Measurements from ENCODE around the gene TMSB10. TPM values are rescaled to one million over a fixed set of nuclear protein-coding genes. Genes with fewer than 3 reads are reported as not detected.
"Not testable (repeated sequence)": the region's sequence is repeated elsewhere in the genome, so short reads cannot be mapped to it uniquely, and the experiment has no call there.

The TMSB10 gene
- total RNA-seq, 1 donor = 3,633 TPM

DNA sequence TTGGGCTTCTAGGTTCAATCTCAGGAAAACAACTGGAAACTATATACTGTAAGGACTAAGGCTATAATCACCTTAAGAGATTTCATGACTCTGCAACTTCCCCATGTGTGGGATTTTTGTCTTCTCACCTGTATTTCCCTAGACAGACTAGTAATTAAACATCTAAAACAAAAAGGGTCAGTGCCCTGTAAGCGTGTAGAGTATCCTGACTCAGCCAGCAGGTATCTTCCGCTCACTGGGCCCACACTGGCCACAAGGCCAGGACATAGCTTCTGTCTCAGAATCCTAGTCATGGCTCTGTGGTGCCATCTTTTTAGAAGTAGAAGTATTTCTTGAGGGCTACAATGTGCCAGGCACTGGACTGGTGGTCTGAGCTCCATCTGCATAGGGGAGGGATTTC is 36.7 kb downstream of the TMSB10 start:
- Histone ChIP-seq H3K36me3 (ENCODE audit: insufficient read depth, low read length) (no peaks in the 10 kb centered on the region), H3K9me3 (ENCODE audit: low read depth, low read length) (no peaks in the 10 kb centered on the region), H3K27ac (ENCODE audit: low read depth, low read length) (no peak overlapping the region), H3K4me1 (ENCODE audit: insufficient read depth, low read length) (peaks cover 12% of the 10 kb centered on the region), H3K27me3 (ENCODE audit: insufficient read depth, low read length) (no peaks in the 10 kb centered on the region), H3K4me2 (ENCODE audit: insufficient read depth, low read length) (no peak overlapping the region), H3K79me2 (ENCODE audit: insufficient read depth, low read length) (no peaks in the 10 kb centered on the region), H3K4me3 (ENCODE audit: insufficient read depth, low read length) (no peak overlapping the region), H2AFZ (ENCODE audit: low read length) (no peak overlapping the region), H4K20me1 (ENCODE audit: insufficient read depth, low read length) (no peaks in the 10 kb centered on the region)
- TF ChIP-seq, protein P1, sequence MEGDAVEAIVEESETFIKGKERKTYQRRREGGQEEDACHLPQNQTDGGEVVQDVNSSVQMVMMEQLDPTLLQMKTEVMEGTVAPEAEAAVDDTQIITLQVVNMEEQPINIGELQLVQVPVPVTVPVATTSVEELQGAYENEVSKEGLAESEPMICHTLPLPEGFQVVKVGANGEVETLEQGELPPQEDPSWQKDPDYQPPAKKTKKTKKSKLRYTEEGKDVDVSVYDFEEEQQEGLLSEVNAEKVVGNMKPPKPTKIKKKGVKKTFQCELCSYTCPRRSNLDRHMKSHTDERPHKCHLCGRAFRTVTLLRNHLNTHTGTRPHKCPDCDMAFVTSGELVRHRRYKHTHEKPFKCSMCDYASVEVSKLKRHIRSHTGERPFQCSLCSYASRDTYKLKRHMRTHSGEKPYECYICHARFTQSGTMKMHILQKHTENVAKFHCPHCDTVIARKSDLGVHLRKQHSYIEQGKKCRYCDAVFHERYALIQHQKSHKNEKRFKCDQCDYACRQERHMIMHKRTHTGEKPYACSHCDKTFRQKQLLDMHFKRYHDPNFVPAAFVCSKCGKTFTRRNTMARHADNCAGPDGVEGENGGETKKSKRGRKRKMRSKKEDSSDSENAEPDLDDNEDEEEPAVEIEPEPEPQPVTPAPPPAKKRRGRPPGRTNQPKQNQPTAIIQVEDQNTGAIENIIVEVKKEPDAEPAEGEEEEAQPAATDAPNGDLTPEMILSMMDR (IDR thresholded peaks at IDR 0.05; ENCODE audit: extremely low read depth, low read depth, low read length) = no peak
- no peak for DNase-seq (ENCODE audit: insufficient read length, low spot score, missing footprints)

DNA sequence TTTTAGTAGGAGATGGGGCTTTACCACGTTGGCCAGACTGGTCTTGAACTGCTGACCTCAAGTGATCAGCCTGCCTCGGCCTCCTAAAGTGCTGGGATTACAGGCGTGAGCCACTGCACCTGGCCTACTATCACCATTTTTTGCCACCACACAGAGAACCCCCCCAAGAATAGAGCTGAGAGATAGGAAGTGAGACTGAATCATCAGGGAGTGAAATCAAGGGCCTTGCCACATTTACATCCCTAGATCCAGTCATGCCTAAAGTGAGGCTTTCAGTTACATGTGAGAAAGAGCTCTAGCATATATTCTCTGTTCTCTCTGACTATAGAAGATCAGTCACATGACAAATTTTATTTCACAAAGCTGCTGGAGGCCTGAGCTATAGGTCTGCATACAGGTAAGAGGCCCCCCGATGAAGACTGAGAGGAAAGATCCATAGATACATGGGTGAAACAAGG is 37.5 kb downstream of the TMSB10 start:
- H3K79me2 ChIP-seq (ENCODE audit: insufficient read depth, low read length) = no peaks in the 10 kb centered on the region
- H3K27ac ChIP-seq (ENCODE audit: low read depth, low read length) = no peak overlapping the region
- H3K4me1 ChIP-seq (ENCODE audit: insufficient read depth, low read length) = peaks cover 12% of the 10 kb centered on the region
- no peak overlapping the region for H3K4me3 ChIP-seq (ENCODE audit: insufficient read depth, low read length)
- H3K27me3 ChIP-seq (ENCODE audit: insufficient read depth, low read length) = no peaks in the 10 kb centered on the region
- no peak overlapping the region for H3K4me2 ChIP-seq (ENCODE audit: insufficient read depth, low read length)
- H4K20me1 ChIP-seq (ENCODE audit: insufficient read depth, low read length) = no peaks in the 10 kb centered on the region
- DNase-seq (ENCODE audit: insufficient read length, low spot score, missing footprints) = peak; percentile 83
- TF ChIP-seq, protein P1 (IDR thresholded peaks at IDR 0.05; ENCODE audit: extremely low read depth, low read depth, low read length) = no peak
- H3K36me3 ChIP-seq (ENCODE audit: insufficient read depth, low read length) = no peaks in the 10 kb centered on the region
- H2AFZ ChIP-seq (ENCODE audit: low read length) = no peak overlapping the region
- no peaks in the 10 kb centered on the region for H3K9me3 ChIP-seq (ENCODE audit: low read depth, low read length)

DNA sequence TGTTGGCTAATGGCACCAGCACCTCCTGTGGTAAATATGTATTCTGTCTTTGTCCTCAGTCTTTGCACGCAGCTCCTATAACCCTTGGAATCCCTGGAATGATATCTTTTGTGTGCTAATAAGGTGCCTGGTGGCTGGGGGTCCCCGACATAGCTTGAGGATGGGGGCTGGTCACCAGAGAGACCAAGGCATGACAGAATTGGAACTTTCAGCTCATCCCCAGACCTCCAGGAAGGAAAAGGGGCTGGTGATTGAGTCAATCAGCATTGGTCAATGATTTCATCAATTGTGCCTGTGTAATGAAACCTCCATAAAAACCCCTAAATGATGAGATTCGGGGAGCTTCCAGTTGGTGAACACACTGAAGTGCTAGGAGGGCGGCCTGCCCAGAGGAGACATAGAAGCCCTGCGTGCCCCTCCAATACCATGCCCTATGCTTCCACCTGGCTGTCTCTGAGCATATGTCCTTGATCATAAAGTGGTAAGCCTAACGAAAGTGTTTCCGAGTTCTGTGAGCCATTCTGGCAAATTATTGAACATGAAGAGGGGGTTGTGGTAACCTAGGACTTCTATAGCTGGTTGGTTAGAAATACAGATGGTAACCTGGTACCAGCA is 38.9 kb downstream of the TMSB10 start:
- TF ChIP-seq, protein P1 (IDR thresholded peaks at IDR 0.05; ENCODE audit: extremely low read depth, low read depth, low read length) = no peak
- H4K20me1 ChIP-seq (ENCODE audit: insufficient read depth, low read length) = no peaks in the 10 kb centered on the region
- peak; percentile 50 for DNase-seq (ENCODE audit: insufficient read length, low spot score, missing footprints)
- no peak overlapping the region for H3K27ac ChIP-seq (ENCODE audit: low read depth, low read length)
- no peaks in the 10 kb centered on the region for H3K36me3 ChIP-seq (ENCODE audit: insufficient read depth, low read length)
- no peak overlapping the region for H3K4me2 ChIP-seq (ENCODE audit: insufficient read depth, low read length)
- no peaks in the 10 kb centered on the region for H3K9me3 ChIP-seq (ENCODE audit: low read depth, low read length)
- H3K79me2 ChIP-seq (ENCODE audit: insufficient read depth, low read length) = no peaks in the 10 kb centered on the region
- H3K4me1 ChIP-seq (ENCODE audit: insufficient read depth, low read length) = peaks cover 6% of the 10 kb centered on the region
- H3K27me3 ChIP-seq (ENCODE audit: insufficient read depth, low read length) = no peaks in the 10 kb centered on the region
- no peak overlapping the region for H3K4me3 ChIP-seq (ENCODE audit: insufficient read depth, low read length)
- H2AFZ ChIP-seq (ENCODE audit: low read length) = no peak overlapping the region

DNA sequence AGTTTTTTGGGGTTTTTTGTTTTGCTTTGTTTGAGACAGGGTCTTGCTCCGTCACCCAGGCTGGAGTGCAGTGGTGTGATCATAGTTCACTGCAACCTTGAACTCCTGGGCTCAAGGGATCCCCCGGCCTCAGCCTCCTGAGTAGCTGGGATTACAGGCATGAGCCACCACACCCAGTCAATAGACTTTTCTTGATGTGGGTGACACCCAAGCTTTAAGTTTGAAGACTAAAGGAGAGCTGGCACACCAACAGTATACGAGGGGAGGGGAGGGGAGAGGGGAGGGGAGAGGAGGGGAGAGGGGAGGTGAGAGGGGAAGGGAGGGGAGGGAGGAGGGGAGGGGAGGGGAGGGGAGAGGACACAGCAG is 40.4 kb downstream of the TMSB10 start:
- not testable (repeated sequence) for H4K20me1 ChIP-seq (ENCODE audit: insufficient read depth, low read length); H3K9me3 ChIP-seq (ENCODE audit: low read depth, low read length); H3K36me3 ChIP-seq (ENCODE audit: insufficient read depth, low read length); H3K4me3 ChIP-seq (ENCODE audit: insufficient read depth, low read length); H3K27me3 ChIP-seq (ENCODE audit: insufficient read depth, low read length); H3K4me1 ChIP-seq (ENCODE audit: insufficient read depth, low read length); H3K79me2 ChIP-seq (ENCODE audit: insufficient read depth, low read length); DNase-seq (ENCODE audit: insufficient read length, low spot score, missing footprints)
- H2AFZ ChIP-seq (ENCODE audit: low read length) = peak overlapping the region; percentile 93
- H3K4me2 ChIP-seq (ENCODE audit: insufficient read depth, low read length) = peak overlapping the region; percentile 69
- peak overlapping the region; percentile 74 for H3K27ac ChIP-seq (ENCODE audit: low read depth, low read length)

Data from osteoblast (primary cell).